Measurements from ENCODE around the gene DUSP28. TPM values are rescaled to one million over a fixed set of nuclear protein-coding genes. Genes with fewer than 3 reads are reported as not detected.

The DUSP28 gene
- total RNA-seq, 1 experiment from 2014 or later = 4.9 TPM

DNA sequence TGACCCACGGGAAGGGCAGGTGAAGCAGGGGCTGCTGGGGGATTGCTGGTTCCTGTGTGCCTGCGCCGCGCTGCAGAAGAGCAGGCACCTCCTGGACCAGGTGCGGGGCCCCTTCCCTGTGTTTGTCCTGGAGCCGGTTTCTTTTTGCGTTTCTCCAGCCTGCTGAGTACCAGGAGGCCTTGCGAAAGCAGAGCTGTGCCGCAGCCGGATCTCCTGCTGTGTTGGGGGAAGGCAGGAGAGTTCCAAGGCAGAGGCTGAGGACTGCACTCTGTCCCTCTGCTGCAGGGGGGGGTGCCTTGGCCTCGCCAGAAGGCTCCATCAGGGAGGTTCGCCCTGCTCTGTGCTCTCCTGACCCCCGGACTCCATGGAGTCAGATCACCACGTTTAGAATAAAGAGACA, 29.2 kb downstream of the DUSP28 start:
- no peak for TF ChIP-seq EZH2 (IDR thresholded peaks at IDR 0.05; ENCODE audit: borderline replicate concordance, low read depth, low read length, poor library complexity, severe bottlenecking)
- TF ChIP-seq, protein P1, sequence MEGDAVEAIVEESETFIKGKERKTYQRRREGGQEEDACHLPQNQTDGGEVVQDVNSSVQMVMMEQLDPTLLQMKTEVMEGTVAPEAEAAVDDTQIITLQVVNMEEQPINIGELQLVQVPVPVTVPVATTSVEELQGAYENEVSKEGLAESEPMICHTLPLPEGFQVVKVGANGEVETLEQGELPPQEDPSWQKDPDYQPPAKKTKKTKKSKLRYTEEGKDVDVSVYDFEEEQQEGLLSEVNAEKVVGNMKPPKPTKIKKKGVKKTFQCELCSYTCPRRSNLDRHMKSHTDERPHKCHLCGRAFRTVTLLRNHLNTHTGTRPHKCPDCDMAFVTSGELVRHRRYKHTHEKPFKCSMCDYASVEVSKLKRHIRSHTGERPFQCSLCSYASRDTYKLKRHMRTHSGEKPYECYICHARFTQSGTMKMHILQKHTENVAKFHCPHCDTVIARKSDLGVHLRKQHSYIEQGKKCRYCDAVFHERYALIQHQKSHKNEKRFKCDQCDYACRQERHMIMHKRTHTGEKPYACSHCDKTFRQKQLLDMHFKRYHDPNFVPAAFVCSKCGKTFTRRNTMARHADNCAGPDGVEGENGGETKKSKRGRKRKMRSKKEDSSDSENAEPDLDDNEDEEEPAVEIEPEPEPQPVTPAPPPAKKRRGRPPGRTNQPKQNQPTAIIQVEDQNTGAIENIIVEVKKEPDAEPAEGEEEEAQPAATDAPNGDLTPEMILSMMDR (conservative IDR thresholded peaks at IDR 0.05; ENCODE audit: low read depth, low read length) = no peak
- BruUV-seq (replicated peaks) = no TSS peak
- Histone ChIP-seq H3K27me3 (replicated peaks; ENCODE audit: insufficient read depth, low read depth, low read length, poor library complexity) (no peaks in the 10 kb centered on the region), H3K4me1 (ENCODE audit: insufficient read depth, low read length, poor library complexity, severe bottlenecking) (peaks cover 29% of the 10 kb centered on the region), H3K36me3 (ENCODE audit: insufficient read depth, low read length, poor library complexity, severe bottlenecking) (peaks cover 7% of the 10 kb centered on the region), H3K27ac (ENCODE audit: low read depth, low read length, poor library complexity, severe bottlenecking) (no peak overlapping the region), H3K4me3 (ENCODE audit: low read depth, low read length, poor library complexity, severe bottlenecking) (no peak overlapping the region), H3K9me3 (ENCODE audit: low read depth, low read length, poor library complexity, severe bottlenecking) (no peaks in the 10 kb centered on the region)
- POLR2A ChIA-PET (ENCODE audit: low non-redundant PET) = no interaction called here
- peak; percentile 52 for DNase-seq (ENCODE audit: low spot score)
- intact Hi-C loops (cut with micrococcal nuclease; ENCODE audit: unreplicated experiment) = no loop called here
- CTCF ChIA-PET = no interaction called here

DNA sequence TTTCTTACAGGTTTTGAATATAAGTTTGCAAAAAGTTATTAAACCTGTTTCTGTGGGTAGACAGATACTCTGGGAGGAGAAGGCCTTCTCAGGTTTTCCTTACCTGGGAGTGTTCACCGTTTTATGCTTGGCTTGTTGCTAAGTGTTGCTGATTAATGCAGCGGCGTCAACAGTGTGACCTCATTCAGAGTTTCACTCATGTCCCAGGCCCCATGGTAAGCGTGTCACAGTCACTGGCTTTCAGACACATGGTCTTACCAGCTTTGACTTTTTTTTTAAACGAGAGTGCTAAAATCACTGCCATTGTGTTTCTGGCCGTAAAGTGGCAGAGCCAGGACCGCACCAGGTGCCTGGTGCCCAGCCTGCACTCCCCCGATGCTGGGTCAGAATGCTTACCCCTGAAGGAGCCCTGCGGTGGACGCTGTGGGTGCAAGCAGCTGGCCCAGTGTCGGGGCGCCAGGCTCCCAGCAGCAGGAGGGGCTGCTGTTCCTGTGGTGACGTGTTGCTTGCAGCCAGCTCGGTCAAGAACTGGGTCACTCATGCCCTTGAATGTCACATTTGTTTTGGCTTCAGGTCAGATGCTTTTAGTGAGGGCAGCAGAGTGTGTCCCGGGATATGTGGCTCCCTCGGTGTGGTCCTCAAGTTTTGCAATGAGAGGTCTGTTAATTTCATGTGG, 29.8 kb downstream of the DUSP28 start:
- ChIA-PET POLR2A (ENCODE audit: low non-redundant PET) (no interaction called here), CTCF (no interaction called here)
- no peak overlapping the region for H3K4me3 ChIP-seq (ENCODE audit: low read depth, low read length, poor library complexity, severe bottlenecking)
- H3K36me3 ChIP-seq (ENCODE audit: insufficient read depth, low read length, poor library complexity, severe bottlenecking) = peaks cover 7% of the 10 kb centered on the region
- H3K27me3 ChIP-seq (replicated peaks; ENCODE audit: insufficient read depth, low read depth, low read length, poor library complexity) = no peaks in the 10 kb centered on the region
- DNase-seq (ENCODE audit: low spot score) = no peak
- no peaks in the 10 kb centered on the region for H3K9me3 ChIP-seq (ENCODE audit: low read depth, low read length, poor library complexity, severe bottlenecking)
- BruUV-seq (replicated peaks) = no TSS peak
- intact Hi-C loops (cut with micrococcal nuclease; ENCODE audit: unreplicated experiment) = no loop called here
- TF ChIP-seq, protein P1 (conservative IDR thresholded peaks at IDR 0.05; ENCODE audit: low read depth, low read length) = no peak
- no peak for TF ChIP-seq EZH2 (IDR thresholded peaks at IDR 0.05; ENCODE audit: borderline replicate concordance, low read depth, low read length, poor library complexity, severe bottlenecking)
- peaks cover 24% of the 10 kb centered on the region for H3K4me1 ChIP-seq (ENCODE audit: insufficient read depth, low read length, poor library complexity, severe bottlenecking)
- no peak overlapping the region for H3K27ac ChIP-seq (ENCODE audit: low read depth, low read length, poor library complexity, severe bottlenecking)

DNA sequence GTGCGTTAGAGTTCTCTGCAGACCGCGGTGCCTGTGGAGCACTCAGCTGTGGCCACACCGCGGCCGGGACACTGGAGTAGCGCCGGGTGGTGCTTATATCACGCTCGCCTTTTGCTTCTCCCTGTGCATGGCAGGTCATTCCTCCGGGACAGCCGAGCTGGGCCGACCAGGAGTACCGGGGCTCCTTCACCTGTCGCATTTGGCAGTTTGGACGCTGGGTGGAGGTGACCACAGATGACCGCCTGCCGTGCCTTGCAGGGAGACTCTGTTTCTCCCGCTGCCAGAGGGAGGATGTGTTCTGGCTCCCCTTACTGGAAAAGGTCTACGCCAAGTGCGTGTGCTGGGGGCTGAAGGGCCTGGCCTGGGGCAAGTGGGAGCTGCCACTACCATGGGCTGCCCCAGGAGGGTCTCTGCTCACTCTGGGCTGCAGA, 30.5 kb downstream of the DUSP28 start:
- Histone ChIP-seq H3K4me1 (ENCODE audit: insufficient read depth, low read length, poor library complexity, severe bottlenecking) (peaks cover 22% of the 10 kb centered on the region), H3K27me3 (replicated peaks; ENCODE audit: insufficient read depth, low read depth, low read length, poor library complexity) (no peaks in the 10 kb centered on the region), H3K4me3 (ENCODE audit: low read depth, low read length, poor library complexity, severe bottlenecking) (no peak overlapping the region), H3K27ac (ENCODE audit: low read depth, low read length, poor library complexity, severe bottlenecking) (no peak overlapping the region), H3K9me3 (ENCODE audit: low read depth, low read length, poor library complexity, severe bottlenecking) (no peaks in the 10 kb centered on the region), H3K36me3 (ENCODE audit: insufficient read depth, low read length, poor library complexity, severe bottlenecking) (peaks cover 7% of the 10 kb centered on the region)
- ChIA-PET CTCF (no interaction called here), POLR2A (ENCODE audit: low non-redundant PET) (no interaction called here)
- no peak for DNase-seq (ENCODE audit: low spot score)
- TF ChIP-seq EZH2 (IDR thresholded peaks at IDR 0.05; ENCODE audit: borderline replicate concordance, low read depth, low read length, poor library complexity, severe bottlenecking) = no peak
- TF ChIP-seq, protein P1 (conservative IDR thresholded peaks at IDR 0.05; ENCODE audit: low read depth, low read length) = no peak
- intact Hi-C loops (cut with micrococcal nuclease; ENCODE audit: unreplicated experiment) = no loop called here
- no TSS peak for BruUV-seq (replicated peaks)

Data from A673 (cell line).